HEK293T (cell line): Measurements from ENCODE around the gene CTTNBP2.

ENCODE experiments used
- CTCF ChIA-PET: fragments of 350-600 bp; formaldehyde crosslinking; extraction: SDS; loops from one replicate; lab custom pipeline; 2021; ENCODE audit warnings: antibody characterized with exemption, inconsistent platforms; lab: Yijun Ruan, JAX
- POLR2A ChIA-PET: fragments of 350-600 bp; formaldehyde crosslinking; extraction: SDS; loops from one replicate; lab custom pipeline; 2020; ENCODE audit warnings: antibody characterized with exemption, inconsistent platforms; lab: Yijun Ruan, JAX
- DNase-seq: peaks from one replicate; pipeline ENCODE4 v3.0.0; 2012; ENCODE audit warnings: mixed read lengths; ENCODE audit errors: extremely low spot score
- ARNT ChIP-seq: fragments of 450-650 bp; IDR thresholded peaks from 2 replicates; pipeline ENCODE4 v1.6.1; 2017; ENCODE audit warnings: mild to moderate bottlenecking
- BHLHE40 ChIP-seq: fragments of 450-650 bp; IDR thresholded peaks from 2 replicates; pipeline ENCODE4 v1.6.1; 2016; ENCODE audit warnings: mild to moderate bottlenecking, moderate library complexity, borderline replicate concordance
- CTBP1 ChIP-seq: fragments of 450-650 bp; IDR thresholded peaks from 2 replicates; pipeline ENCODE4 v1.6.1; 2016; ENCODE audit warnings: borderline replicate concordance
- ELF4 ChIP-seq: fragments of 450-650 bp; IDR thresholded peaks from 2 replicates; pipeline ENCODE4 v1.6.1; 2017; ENCODE audit warnings: antibody characterized with exemption
- FOXA1 ChIP-seq: fragments of 450-650 bp; IDR thresholded peaks from 2 replicates; pipeline ENCODE4 v1.6.1; 2016; ENCODE audit warnings: mild to moderate bottlenecking
- FOXK2 ChIP-seq: fragments of 450-650 bp; IDR thresholded peaks from 2 replicates; pipeline ENCODE4 v1.6.1; 2016; ENCODE audit warnings: mild to moderate bottlenecking
- FOXM1 ChIP-seq: fragments of 450-650 bp; IDR thresholded peaks from 2 replicates; pipeline ENCODE4 v1.6.1; 2017; ENCODE audit warnings: mild to moderate bottlenecking, borderline replicate concordance
- HDGF ChIP-seq: fragments of 450-650 bp; IDR thresholded peaks from 2 replicates; pipeline ENCODE4 v1.6.1; 2017; ENCODE audit warnings: antibody characterized with exemption, borderline replicate concordance
- L3MBTL2 ChIP-seq: fragments of 450-650 bp; conservative IDR thresholded peaks from 2 replicates; pipeline ENCODE4 v1.6.1; 2016; ENCODE audit warnings: mild to moderate bottlenecking
- LEF1 ChIP-seq: fragments of 450-650 bp; IDR thresholded peaks from 2 replicates; pipeline ENCODE4 v1.6.1; 2017; ENCODE audit warnings: mild to moderate bottlenecking, borderline replicate concordance
- NFRKB ChIP-seq: fragments of 450-650 bp; IDR thresholded peaks from 2 replicates; pipeline ENCODE4 v1.6.1; 2016; ENCODE audit warnings: mild to moderate bottlenecking, moderate library complexity
- SP1 ChIP-seq: fragments of 450-650 bp; IDR thresholded peaks from 2 replicates; pipeline ENCODE4 v1.6.1; 2017
- SUZ12 ChIP-seq: fragments of 450-650 bp; IDR thresholded peaks from 2 replicates; pipeline ENCODE4 v1.6.1; 2016; ENCODE audit warnings: mild to moderate bottlenecking
- TARDBP ChIP-seq: fragments of 450-650 bp; IDR thresholded peaks from 2 replicates; pipeline ENCODE4 v1.6.1; 2016
- ZNF384 ChIP-seq: fragments of 450-650 bp; IDR thresholded peaks from 2 replicates; pipeline ENCODE4 v1.6.1; 2016
- TF ChIP-seq, protein P1 (sequence below): fragments of 450-650 bp; IDR thresholded peaks from 2 replicates; pipeline ENCODE4 v1.6.1; 2016

CTTNBP2 gene

DNA sequence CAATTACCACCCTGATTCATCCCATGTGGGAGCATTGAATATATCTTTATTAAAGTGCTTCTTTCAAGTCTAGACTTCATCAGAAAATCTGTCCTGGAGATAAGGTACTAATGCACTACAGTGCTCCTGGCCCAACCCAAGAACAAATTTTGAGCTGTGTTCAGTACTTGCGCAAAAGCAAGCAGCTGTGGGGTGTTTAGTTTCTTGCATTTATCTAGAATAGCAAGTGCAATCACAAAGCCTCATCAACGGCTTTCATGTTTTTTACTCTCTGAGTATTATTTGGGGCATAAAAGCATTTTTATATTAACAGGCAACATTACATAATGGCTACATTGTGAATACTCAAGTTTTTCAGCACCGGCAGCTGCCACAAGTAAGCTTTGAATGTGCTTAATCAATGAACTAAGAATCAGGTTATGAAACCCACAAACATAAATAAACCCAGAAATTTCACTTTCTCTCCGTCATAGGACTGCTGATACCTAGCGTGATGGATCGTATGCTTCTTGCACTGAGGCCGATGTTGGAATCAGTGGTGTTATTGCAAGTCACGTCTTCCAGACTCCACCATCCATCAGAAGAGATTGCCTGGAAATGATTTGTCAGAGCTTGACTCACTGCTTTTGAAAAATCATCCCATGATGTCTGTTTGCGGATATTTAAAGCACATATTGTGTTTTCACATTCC is 113.1 kb downstream of the CTTNBP2 start:
- CTCF ChIA-PET, result no interaction called here
- TF ChIP-seq NFRKB (no peak), FOXK2 (no peak), LEF1 (no peak), ZNF384 (no peak), FOXM1 (no peak), ARNT (no peak), SUZ12 (no peak), FOXA1 (no peak), ELF4 (no peak), CTBP1 (no peak), BHLHE40 (no peak)
- TF ChIP-seq, protein P1, sequence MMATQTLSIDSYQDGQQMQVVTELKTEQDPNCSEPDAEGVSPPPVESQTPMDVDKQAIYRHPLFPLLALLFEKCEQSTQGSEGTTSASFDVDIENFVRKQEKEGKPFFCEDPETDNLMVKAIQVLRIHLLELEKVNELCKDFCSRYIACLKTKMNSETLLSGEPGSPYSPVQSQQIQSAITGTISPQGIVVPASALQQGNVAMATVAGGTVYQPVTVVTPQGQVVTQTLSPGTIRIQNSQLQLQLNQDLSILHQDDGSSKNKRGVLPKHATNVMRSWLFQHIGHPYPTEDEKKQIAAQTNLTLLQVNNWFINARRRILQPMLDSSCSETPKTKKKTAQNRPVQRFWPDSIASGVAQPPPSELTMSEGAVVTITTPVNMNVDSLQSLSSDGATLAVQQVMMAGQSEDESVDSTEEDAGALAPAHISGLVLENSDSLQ, result no peak
- no peak for DNase-seq
- POLR2A ChIA-PET, result no interaction called here

DNA sequence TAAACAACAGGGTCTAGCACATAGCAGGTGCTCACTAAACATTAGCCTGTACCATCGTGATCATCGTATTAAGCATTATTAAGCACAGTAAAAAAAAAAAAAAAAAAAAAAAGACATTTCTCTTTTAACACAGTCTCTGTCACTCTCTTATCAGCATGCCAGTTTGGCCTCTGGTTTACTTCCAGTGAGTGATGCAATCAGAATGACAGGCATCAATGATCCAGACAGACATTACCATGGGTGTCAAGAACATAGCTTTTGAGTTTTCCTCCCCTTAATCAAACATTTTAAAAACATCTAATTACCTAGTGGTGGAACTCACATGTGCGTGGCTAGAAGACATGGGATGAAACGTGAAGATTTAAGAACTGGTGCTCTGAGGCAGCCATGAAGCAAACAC is 115.8 kb downstream of the CTTNBP2 start:
- POLR2A ChIA-PET, result no interaction called here
- CTCF ChIA-PET, result no interaction called here
- no peak for DNase-seq
- TF ChIP-seq ARNT (no peak), FOXA1 (no peak), SP1 (no peak), SUZ12 (no peak), LEF1 (no peak), CTBP1 (no peak), FOXM1 (no peak), ZNF384 (no peak), L3MBTL2 (no peak), FOXK2 (no peak), TARDBP (no peak), NFRKB (no peak), BHLHE40 (no peak), HDGF (no peak), ELF4 (no peak)

DNA sequence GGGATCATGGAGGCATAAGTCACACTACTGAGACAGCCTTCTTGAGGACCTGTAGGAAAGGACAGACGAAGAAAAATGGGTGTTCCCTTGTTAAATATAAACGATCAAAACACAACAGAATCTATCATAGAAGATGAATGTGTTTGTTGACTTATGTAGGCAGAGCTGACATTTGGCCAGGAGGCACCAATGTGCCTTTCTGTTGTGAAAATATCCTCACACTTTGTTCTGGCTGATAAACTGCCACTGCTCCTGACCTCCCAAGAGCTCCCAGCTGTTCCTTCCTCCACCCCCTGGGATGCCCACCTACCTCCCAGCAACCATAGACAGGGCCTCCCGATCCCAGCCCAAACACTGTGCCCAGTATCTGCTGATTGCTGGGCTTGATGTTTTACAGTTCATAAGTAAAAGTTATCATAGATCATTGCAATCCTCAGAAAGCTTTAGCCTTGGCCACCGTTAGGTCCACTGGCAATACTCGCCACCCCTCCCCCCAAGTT is 116.6 kb downstream of the CTTNBP2 start:
- TF ChIP-seq SUZ12 (no peak), SP1 (no peak), LEF1 (no peak), HDGF (no peak), NFRKB (no peak), ZNF384 (no peak), FOXK2 (no peak), ELF4 (no peak)
- TF ChIP-seq, protein P1, result no peak
- ChIA-PET CTCF (interaction anchor here (0.6 kb wide), 1 partner anchor 351 kb away, joined by 4 read pairs; no protein-coding TSS in a partner anchor), POLR2A (no interaction called here)
- no peak for DNase-seq

DNA sequence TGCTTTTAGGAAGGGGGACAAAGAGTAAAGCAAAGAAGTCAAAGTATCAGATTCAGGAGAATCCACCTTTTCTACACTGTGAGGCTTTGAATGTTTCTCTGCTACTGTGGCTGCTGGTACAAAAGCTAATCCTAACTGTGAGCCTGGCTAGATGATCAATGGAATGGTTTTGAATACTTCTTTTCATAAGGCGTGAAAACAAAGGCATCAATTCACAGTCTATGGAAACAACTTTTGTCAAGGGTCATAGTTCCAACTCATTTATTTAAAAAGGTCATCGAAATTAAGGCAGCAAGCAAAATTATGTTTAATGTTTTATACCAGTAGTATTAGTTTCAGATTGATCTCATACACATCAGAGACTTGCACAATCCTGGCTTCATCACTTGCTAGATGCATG is 118.1 kb downstream of the CTTNBP2 start:
- no peak for DNase-seq
- ChIA-PET POLR2A (no interaction called here), CTCF (no interaction called here)
- TF ChIP-seq FOXM1 (no peak), CTBP1 (no peak), LEF1 (no peak), ARNT (no peak), FOXK2 (no peak), BHLHE40 (no peak), SP1 (no peak), TARDBP (no peak), ELF4 (no peak), SUZ12 (no peak), L3MBTL2 (no peak), HDGF (no peak), NFRKB (no peak)
- TF ChIP-seq, protein P1, result no peak

DNA sequence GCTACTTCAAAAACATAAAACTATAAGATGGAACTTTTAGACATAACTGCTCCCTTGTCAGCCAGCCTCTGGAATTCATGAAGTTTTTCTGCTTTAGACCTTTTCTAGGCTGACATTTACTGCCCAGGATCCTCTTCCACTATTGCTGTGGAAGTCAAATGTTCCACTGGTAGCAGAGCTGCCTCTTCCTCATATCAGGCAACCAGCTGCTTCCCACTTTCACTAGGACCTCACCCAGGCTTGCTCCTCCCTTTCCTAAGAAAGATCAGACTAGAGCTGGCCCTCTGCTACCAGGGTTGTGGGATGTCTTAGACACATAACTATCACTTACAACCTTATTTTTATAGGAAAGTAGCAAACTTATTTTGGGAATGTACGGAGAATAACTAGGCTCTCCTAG is 121.5 kb downstream of the CTTNBP2 start:
- DNase-seq, result no peak
- ChIA-PET POLR2A (no interaction called here), CTCF (no interaction called here)
- TF ChIP-seq ELF4 (no peak), LEF1 (no peak), SUZ12 (no peak), CTBP1 (no peak), ZNF384 (no peak), TARDBP (no peak), FOXA1 (no peak)

DNA sequence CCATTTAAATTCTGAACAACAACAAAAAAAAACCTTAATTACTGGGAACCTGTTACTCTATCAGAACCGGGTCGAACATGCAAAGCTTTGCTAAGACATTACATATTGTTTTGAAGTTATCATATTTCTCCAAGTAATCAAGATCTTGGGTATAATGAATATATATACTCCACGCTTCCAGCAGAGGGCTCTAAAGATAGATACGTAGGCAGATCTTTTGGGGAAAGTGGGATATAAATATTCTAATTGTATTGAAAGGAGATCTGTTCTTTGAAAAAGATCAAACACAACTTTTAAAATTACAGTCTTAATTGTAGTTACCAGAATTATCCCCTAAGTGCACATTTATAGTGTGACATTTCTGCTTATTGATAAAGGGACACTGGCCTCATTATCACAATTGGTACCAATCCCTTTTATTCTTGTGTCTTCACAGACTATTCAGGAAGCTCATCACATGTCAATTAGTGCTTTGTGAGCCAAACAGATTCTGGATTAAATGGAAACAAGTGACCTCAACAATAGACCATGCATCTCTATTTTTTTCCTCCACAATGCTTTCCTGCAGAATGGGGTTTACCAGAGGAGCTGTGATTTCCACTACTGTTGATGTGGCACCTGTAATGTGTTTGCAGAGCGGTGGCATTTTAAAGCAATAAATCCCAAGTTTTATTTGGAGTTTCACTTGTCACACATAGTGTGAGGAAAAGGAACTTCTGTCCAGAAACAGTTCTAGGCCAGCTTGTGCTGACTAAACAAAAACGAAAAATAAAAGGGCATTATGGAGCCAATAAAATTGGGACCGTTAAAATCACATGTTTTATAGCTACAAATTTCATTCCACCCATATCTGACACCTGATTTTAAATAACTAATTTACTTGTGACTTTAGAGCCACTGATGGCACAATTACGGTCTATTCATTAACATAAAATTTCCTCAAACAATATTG is 122.4 kb downstream of the CTTNBP2 start:
- DNase-seq, result no peak
- ChIA-PET POLR2A (no interaction called here), CTCF (interaction anchor here (0.9 kb wide), 1 partner anchor 401 kb away, joined by 3 read pairs; no protein-coding TSS in a partner anchor)
- no peak for TF ChIP-seq ARNT
- TF ChIP-seq NFRKB, result no peak
- TF ChIP-seq L3MBTL2, result no peak
- no peak for TF ChIP-seq ELF4
- no peak for TF ChIP-seq CTBP1
- no peak for TF ChIP-seq HDGF
- TF ChIP-seq FOXK2, result no peak
- TF ChIP-seq FOXM1, result no peak
- TF ChIP-seq, protein P1, result no peak
- no peak for TF ChIP-seq SP1
- no peak for TF ChIP-seq TARDBP
- TF ChIP-seq FOXA1, result no peak
- TF ChIP-seq ZNF384, result no peak
